Measurements from ENCODE around the gene TMBIM1. TPM values are rescaled to one million over a fixed set of nuclear protein-coding genes. Genes with fewer than 3 reads are reported as not detected.
"Not testable (repeated sequence)": the region's sequence is repeated elsewhere in the genome, so short reads cannot be mapped to it uniquely, and the experiment has no call there.

Gene TMBIM1
- total and polyA plus RNA-seq, 5 donors = 64.3 to 158 (median 106) TPM

GRCh38 chr2:218318241-218318640 is 25.9 kb upstream of the TMBIM1 start:
- no peak overlapping the region for H3K27ac ChIP-seq (ENCODE audit: low read length)
- DNase-seq = peak in 1 of 3 donors; percentile 23
- 78% methylated on average over 7 of the region's 7 CpGs for WGBS
- no peaks in the 10 kb centered on the region for H3K27me3 ChIP-seq (ENCODE audit: control insufficient read depth, insufficient read depth)
- H3K4me1 ChIP-seq (ENCODE audit: control insufficient read depth, insufficient read depth, low read length) = peaks cover 2% of the 10 kb centered on the region
- no peak for ATAC-seq
- intact Hi-C loops (cut with DNase I) = no loop called here
- no peaks in the 10 kb centered on the region for H3K9me3 ChIP-seq (ENCODE audit: control insufficient read depth, low read length)
- H3K4me3 ChIP-seq (ENCODE audit: low read length) = no peak overlapping the region

- Histone ChIP-seq H3K27me3 (ENCODE audit: control insufficient read depth, insufficient read depth) (no peaks in the 10 kb centered on the region), H3K27ac (ENCODE audit: low read length) (no peak overlapping the region), H3K4me1 (ENCODE audit: control insufficient read depth, insufficient read depth, low read length) (peaks cover 2% of the 10 kb centered on the region), H3K9me3 (ENCODE audit: control insufficient read depth, low read length) (no peaks in the 10 kb centered on the region), H3K4me3 (ENCODE audit: low read length) (no peak overlapping the region)
- ATAC-seq (no peak), DNase-seq (peak in 1 of 3 donors; percentile 20)
- WGBS = 85% methylated on average over 4 of the region's 4 CpGs
- intact Hi-C loops (cut with DNase I) = no loop called here
Observed at GRCh38 chr2:218317835-218318234, 25.5 kb upstream of the TMBIM1 start.

- DNase-seq (no peak), ATAC-seq (no peak)
- whole genome bisulfite sequencing = 82% methylated on average over 1 of the region's 1 CpG
- intact Hi-C loops (cut with DNase I) = no loop called here
- Histone ChIP-seq H3K9me3 (ENCODE audit: control insufficient read depth, low read length) (no peaks in the 10 kb centered on the region), H3K27ac (ENCODE audit: low read length) (no peak overlapping the region), H3K27me3 (ENCODE audit: control insufficient read depth, insufficient read depth) (no peaks in the 10 kb centered on the region), H3K4me1 (ENCODE audit: control insufficient read depth, insufficient read depth, low read length) (no peaks in the 10 kb centered on the region), H3K4me3 (ENCODE audit: low read length) (no peak overlapping the region)
Observed at GRCh38 chr2:218317303-218317630, 25.0 kb upstream of the TMBIM1 start.

- 83% methylated on average over 8 of the region's 8 CpGs for WGBS
- intact Hi-C loops (cut with DNase I) = no loop called here
- H3K4me3 ChIP-seq (ENCODE audit: low read length) = no peak overlapping the region
- peaks cover 5% of the 10 kb centered on the region for H3K4me1 ChIP-seq (ENCODE audit: control insufficient read depth, insufficient read depth, low read length)
- ATAC-seq (no peak), DNase-seq (peak in 1 of 3 donors; percentile 37)
- no peaks in the 10 kb centered on the region for H3K27me3 ChIP-seq (ENCODE audit: control insufficient read depth, insufficient read depth)
- no peak overlapping the region for H3K27ac ChIP-seq (ENCODE audit: low read length)
- H3K9me3 ChIP-seq (ENCODE audit: control insufficient read depth, low read length) = no peaks in the 10 kb centered on the region
Observed at GRCh38 chr2:218315397-218315796, 23.1 kb upstream of the TMBIM1 start.

DNA sequence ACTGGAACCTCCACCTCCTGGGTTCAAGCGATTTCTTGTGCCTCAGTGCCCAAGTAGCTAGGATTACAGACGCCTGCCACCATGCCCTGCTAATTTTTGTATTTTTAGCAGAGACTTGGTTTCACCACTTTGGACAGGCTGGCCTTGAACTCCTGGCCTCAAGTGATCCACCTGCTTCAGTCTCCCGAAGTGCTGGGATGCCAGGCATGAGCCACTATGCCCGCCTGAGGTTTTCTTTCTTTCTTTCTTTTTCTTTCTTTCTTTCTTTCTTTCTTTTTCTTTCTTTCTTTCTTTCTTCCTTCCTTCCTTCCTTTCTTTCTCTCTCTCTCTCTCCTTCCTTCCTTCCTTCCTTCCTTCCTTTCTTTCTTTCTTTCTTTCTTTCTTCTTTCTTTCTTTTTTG is 22.5 kb upstream of the TMBIM1 start:
- H3K27me3 ChIP-seq (ENCODE audit: control insufficient read depth, insufficient read depth); DNase-seq; H3K4me3 ChIP-seq (ENCODE audit: low read length); H3K27ac ChIP-seq (ENCODE audit: low read length); intact Hi-C loops (cut with DNase I); ATAC-seq; H3K9me3 ChIP-seq (ENCODE audit: control insufficient read depth, low read length); H3K4me1 ChIP-seq (ENCODE audit: control insufficient read depth, insufficient read depth, low read length): not testable (repeated sequence)
- 96% methylated on average over 4 of the region's 4 CpGs for WGBS

DNA sequence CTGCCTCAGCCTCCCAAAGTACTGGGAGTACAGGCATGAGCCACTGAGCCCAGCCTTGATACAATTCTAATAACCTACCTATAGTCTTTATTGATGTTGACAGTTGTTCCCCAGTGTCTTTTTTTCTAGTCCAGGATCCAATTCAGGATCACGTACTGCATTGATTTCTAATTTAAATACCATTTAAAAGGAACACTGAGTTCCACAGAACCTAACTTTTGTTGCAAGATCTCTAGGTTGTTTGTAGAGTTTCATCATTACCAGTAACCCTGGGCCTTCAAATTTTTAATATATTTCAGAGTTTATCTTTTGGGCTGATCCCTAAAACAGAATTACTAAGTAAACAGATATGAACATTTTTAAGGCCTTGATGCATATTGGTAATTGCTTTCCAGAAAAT is 21.1 kb upstream of the TMBIM1 start:
- no peaks in the 10 kb centered on the region for H3K27me3 ChIP-seq (ENCODE audit: control insufficient read depth, insufficient read depth)
- WGBS = 88% methylated on average over 1 of the region's 1 CpG
- ATAC-seq = no peak

GRCh38 chr2:218312267-218312756 is 20.0 kb upstream of the TMBIM1 start:
- H3K27ac ChIP-seq (ENCODE audit: low read length) = no peak overlapping the region
- peaks cover 5% of the 10 kb centered on the region for H3K4me1 ChIP-seq (ENCODE audit: control insufficient read depth, insufficient read depth, low read length)
- intact Hi-C loops (cut with DNase I) = no loop called here
- DNase-seq (no peak), ATAC-seq (peak in 1 of 2 donors; percentile 32)
- H3K9me3 ChIP-seq (ENCODE audit: control insufficient read depth, low read length) = no peaks in the 10 kb centered on the region
- H3K27me3 ChIP-seq (ENCODE audit: control insufficient read depth, insufficient read depth) = no peaks in the 10 kb centered on the region
- 67% methylated on average over 2 of the region's 2 CpGs for WGBS
- no peak overlapping the region for H3K4me3 ChIP-seq (ENCODE audit: low read length)

More for the DNA sequence above, 21.1 kb upstream of the TMBIM1 start:
- DNase-seq = no peak
- H3K9me3 ChIP-seq (ENCODE audit: control insufficient read depth, low read length) = no peaks in the 10 kb centered on the region
- no peak overlapping the region for H3K27ac ChIP-seq (ENCODE audit: low read length)
- peaks cover 5% of the 10 kb centered on the region for H3K4me1 ChIP-seq (ENCODE audit: control insufficient read depth, insufficient read depth, low read length)
- intact Hi-C loops (cut with DNase I) = no loop called here
- no peak overlapping the region for H3K4me3 ChIP-seq (ENCODE audit: low read length)

DNA sequence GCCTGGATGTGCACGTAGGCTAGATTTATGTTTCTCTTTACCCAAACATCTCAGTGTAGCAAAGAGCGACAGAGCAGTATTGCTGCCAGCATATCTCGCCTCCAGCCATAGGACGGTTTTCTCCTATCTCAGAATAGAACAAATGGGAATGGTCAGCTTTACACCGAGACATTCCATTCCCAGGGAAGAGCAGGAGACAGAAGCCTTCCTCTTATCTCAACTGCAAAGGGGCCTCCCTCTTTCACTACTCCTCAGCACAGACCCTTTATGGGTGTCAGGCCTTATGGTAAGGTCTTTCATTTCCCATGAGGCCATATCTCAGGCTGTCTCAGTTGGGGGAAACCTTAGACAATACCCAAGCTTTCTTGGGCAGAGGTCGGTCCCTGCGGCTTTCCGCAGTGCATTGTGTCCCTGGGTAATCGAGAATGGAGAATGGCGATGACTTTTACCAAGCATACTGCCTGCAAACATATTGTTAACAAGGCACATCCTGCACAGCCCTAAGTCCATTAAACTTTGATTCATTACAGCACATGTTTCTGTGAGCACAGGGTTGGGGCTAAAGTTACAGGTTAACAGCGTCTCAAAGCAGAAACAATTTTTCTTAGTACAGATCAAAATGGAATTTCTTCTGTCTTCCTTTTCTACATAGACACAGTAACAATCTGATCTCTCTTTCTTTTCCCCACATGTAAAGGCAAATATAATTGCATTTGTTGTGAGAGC is 19.4 kb upstream of the TMBIM1 start:
- 49% methylated on average over 11 of the region's 11 CpGs for WGBS
- peak overlapping the region; percentile 37 for H3K27ac ChIP-seq (ENCODE audit: low read length)
- H3K4me3 ChIP-seq (ENCODE audit: low read length); ATAC-seq; intact Hi-C loops (cut with DNase I); H3K27me3 ChIP-seq (ENCODE audit: control insufficient read depth, insufficient read depth); H3K4me1 ChIP-seq (ENCODE audit: control insufficient read depth, insufficient read depth, low read length); H3K9me3 ChIP-seq (ENCODE audit: control insufficient read depth, low read length): not testable (repeated sequence)
- DNase-seq = peak in 1 of 3 donors; percentile 7

- Histone ChIP-seq H3K27ac (ENCODE audit: low read length) (no peak overlapping the region), H3K4me3 (ENCODE audit: low read length) (no peak overlapping the region), H3K9me3 (ENCODE audit: control insufficient read depth, low read length) (no peaks in the 10 kb centered on the region), H3K4me1 (ENCODE audit: control insufficient read depth, insufficient read depth, low read length) (peaks cover 5% of the 10 kb centered on the region), H3K27me3 (ENCODE audit: control insufficient read depth, insufficient read depth) (no peaks in the 10 kb centered on the region)
- WGBS = 72% methylated on average over 11 of the region's 11 CpGs
- ATAC-seq (no peak), DNase-seq (peak in 1 of 3 donors; percentile 7)
- intact Hi-C loops (cut with DNase I) = no loop called here
Observed at GRCh38 chr2:218310853-218311540, 18.7 kb upstream of the TMBIM1 start.

DNA sequence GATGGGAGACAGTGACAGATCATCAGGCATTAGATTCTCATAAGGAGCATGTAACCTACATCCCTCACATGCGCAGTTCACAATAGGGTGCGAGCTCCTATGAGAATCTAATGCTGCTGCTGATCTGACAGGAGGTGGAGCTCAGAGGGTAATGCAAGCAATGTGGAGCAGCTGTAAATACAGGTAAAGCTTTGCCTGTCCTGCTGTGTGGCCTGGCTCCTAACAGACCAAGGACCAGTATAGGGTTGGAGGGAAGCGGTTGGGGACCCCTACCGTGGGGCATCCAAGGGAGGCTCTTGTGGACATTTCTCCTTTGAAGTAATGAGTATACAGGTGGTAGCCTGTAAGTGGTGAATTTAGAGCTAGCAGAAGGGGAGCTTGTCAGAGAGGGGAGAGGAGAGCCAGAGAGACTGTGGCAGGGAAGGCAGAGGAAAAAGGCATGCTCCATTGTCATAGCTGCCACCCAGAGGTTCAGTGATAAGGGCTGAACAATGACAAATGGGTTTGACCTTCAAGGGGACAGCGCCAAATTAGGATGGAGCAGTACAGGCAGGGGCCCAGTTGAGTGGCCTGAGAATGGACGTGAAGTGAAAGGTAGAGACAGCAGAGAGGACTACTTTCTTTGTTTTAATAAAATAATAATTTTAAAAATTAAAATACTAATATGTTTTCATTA is 15.2 kb upstream of the TMBIM1 start:
- Histone ChIP-seq H3K4me1 (ENCODE audit: control insufficient read depth, insufficient read depth, low read length) (peaks cover 5% of the 10 kb centered on the region), H3K4me3 (ENCODE audit: low read length) (no peak overlapping the region), H3K27ac (ENCODE audit: low read length) (no peak overlapping the region), H3K9me3 (ENCODE audit: control insufficient read depth, low read length) (no peaks in the 10 kb centered on the region), H3K27me3 (ENCODE audit: control insufficient read depth, insufficient read depth) (no peaks in the 10 kb centered on the region)
- 78% methylated on average over 6 of the region's 6 CpGs for WGBS
- ATAC-seq = peak in 1 of 2 donors; percentile 40
- peak in 1 of 3 donors; percentile 18 for DNase-seq
- intact Hi-C loops (cut with DNase I) = loop anchor here in 1 of 4 donors (5.0 kb wide), 1 partner anchor 50 kb away; the partner anchor contains the start of gene CATIP

All from right cardiac atrium (tissue), 5 donors.